GM21825 (cell line): ENCODE results near the gene DLX2.

Experiments
- ATAC-seq: cut with Tn5 transposase; IDR thresholded peaks from one replicate; pipeline ENCODE4 v1.9.1; 2021; ENCODE audit warnings: mild to moderate bottlenecking, moderate library complexity; ENCODE audit not compliant: unreplicated experiment

The DLX2 gene

GRCh38 chr2:172056293-172056692 lies 46.4 kb downstream of the DLX2 start:
- no peak for ATAC-seq

DNA sequence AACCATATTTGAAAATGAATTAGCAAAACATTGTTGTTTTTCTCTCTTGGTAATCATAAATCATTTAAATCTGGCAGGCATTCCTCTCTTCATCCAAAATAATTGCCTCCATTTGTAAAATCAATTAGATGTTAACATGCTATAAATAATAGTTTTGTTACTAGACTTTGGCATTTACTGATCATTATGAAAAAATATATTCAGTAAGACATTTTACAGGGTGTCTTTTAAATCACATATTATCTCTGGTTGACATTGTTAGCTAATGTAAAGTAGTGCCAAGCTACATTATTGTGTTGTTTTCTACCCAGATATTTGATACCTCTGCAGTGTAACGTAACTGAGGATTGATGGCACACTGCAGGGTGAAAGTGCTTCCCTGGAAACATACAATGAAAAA lies 49.2 kb downstream of the DLX2 start:
- ATAC-seq: no peak

GRCh38 chr2:172052000-172052983 lies 50.4 kb downstream of the DLX2 start:
- ATAC-seq: peak; percentile 49

DNA sequence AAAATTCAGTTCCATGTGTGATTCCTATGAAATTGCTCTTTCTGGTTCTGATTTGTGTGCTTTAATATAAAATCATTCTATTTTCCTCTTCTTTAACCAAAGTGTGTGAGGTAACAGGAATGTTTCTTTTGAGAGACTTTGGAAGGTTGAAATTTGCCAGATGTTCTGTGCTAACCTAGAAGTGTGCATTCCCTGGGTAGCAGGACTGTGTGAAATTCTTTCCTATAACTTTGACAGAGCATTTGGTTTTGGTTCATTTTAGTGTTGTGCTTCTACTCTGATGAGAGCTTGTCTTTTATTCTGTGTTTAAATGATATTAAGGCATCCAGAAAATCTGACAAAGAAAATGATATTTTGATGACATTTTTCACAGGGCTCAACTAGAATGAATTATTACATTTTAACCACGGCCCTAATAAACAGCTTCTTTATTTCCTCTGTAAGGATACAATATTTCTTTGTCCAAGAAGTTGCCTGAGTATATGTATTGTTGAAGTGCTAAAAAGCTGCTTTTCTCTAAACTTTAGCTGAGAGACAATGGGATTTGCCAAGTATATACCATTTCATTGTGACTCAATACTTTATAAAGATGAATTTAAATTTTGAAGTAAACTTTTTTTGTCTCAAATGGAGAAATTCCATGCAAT lies 52.1 kb downstream of the DLX2 start:
- ATAC-seq: no peak

DNA sequence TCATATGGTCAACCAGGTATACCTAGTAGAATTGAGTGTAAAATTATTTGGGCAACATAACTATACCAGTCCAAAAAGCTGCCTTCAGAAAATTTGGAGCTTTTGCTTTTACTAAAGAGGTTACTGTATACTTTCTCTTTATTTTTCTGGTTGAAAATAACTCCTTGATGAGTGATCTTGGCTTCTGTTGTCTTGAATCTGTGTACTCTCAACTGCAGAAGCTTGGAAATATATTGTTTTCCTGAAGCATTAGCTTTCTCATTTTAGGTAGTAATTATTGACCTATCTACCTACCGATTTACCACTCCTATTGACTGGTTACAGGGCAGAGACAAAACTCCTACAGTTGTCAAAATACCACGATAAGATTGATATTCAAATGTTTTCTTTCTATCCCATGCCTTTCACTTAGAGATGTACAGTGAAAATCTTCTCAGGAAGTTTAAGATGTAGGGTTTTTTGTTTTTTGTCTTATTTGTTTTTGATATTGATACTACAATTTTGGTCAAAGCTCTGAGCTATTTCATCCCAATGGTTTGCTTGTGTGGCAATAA lies 53.1 kb downstream of the DLX2 start:
- ATAC-seq: no peak
